GM19395 (cell line): ENCODE results near the gene PDGFA.

Source experiments
- ATAC-seq: cut with Tn5 transposase; IDR thresholded peaks from one replicate; pipeline ENCODE4 v1.9.1; 2021; ENCODE audit warnings: mild to moderate bottlenecking, moderate library complexity; ENCODE audit not compliant: unreplicated experiment

The PDGFA gene

GRCh38 chr7:519484-520390 is at the start of gene PDGFA:
Gene PDGFA (minus strand): TSS chr7:519846. CDS start chr7:519001, 845 bp downstream.
- ATAC-seq, result no peak

DNA sequence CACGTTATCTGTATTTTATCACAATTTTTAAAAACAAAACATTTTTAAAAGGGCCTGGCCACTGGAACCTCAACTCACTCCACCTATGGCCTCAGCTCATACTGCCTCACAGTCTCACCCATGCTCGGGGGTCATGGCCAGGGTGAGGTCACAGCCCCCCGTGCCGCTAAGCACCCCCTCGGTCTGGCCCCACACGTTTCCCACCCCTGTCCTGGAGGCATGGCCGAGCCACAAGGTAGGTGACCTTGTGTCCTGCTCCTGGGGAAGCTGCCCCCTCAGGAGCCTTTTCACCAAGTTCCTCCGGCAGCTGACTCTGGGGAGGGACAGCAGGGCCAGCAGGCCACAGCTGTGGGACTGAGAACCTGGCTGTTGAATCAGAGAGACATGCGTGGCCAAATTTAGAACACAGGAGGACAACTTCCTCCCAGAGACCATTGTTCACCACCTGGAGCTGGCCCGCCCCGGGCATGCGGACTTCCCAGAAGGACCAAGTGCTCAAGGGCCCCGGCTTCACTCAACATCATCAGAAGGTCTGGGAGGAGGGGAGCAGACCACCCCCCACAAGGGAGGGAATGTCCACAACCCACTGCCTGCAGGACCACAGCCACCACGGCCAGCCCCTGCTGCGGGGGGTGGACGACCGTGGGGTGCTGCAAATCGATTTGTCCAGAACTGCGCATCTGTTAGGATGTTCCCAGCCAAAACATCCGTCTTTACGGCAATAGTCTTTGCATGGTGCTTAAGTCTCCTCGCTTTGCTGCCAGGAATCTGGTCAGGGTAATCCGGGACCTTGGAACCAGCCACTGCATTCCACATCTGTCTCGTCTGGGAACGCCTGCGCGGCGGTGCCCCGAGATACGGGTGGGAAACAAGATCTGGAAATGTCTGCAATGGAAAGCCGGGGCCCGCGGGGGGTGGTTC is 48.6 kb upstream of the PDGFA start:
- no peak for ATAC-seq

DNA sequence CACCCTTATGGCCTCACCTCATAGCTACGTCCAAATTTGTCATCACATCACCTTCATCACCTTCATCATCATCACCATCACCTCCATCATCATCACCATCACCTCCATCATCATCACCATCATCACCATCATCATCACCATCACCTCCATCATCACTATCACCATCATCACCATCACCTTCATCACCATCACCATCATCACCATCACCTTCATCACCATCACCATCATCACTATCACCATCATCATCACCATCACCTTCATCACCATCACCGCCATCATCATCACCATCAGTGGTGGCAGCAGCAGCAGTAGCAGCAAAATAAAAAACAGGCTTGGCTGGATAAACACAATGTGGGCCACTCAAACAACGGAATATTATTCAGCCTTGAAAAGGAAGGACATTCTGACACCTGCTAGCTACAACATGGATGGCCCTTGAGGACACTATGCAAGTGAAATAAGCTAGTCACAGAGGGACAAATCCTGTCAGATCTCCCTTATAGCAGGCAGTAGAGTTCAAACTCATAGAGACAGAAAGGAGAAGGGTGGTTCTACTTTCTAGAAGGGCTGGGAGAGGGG is 47.7 kb upstream of the PDGFA start:
- ATAC-seq, result no peak

DNA sequence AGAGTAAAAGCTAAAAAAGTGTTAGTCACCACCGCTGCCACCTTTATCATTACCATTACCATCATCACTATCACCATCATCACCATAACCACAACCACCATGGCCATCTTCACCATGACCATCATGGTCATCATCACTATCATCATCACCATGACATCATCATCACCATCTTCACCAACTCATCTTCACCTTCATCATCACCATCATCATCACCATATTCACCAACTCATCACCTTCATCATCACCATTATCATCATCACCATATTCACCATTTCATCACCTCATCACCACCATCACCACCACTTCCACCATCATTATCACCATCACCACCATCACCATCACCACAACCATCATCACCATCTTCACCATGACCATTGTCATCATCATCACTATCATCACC is 46.5 kb upstream of the PDGFA start:
- ATAC-seq, result no peak

DNA sequence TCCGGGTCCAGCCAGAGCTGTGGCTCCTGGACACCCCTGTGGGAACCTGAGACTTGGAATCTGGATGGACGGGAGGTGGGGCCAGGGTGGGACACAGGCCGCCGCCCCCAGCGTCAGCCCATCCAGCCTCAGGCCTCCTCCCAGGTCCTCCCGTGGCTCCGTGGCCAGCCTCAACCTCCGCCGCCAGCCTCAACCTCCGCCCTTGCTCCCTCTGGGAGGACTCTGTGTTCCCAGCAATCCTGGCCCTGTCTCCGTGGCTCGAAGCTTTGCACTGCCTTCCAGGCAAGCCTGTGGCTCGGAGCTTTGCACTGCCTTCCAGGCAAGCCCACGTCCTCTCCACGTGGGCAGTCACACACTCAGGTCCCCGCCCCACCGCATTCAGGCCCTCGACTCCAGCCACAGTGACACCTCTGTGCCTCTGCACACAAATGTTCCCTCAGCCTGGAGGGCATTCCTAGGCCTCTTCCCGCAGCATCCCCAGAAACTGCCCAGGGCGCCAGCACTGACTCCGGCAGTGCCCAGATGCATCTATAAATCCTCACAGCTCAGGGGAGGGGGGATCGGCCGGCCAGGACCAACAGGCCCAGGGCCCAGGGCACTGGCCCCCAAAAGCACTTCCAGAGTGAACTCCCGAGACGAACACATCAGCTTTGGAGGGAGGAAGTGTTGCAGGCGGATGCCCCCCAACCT is 44.7 kb upstream of the PDGFA start:
- ATAC-seq, result no peak

- no peak for ATAC-seq
These were observed 44.1 kb upstream of the PDGFA start for GRCh38 chr7:563629-564170.

- ATAC-seq, result no peak
These were observed 43.4 kb upstream of the PDGFA start for GRCh38 chr7:562789-563628.

- ATAC-seq, result no peak
These were observed 42.7 kb upstream of the PDGFA start for GRCh38 chr7:562374-562675.

DNA sequence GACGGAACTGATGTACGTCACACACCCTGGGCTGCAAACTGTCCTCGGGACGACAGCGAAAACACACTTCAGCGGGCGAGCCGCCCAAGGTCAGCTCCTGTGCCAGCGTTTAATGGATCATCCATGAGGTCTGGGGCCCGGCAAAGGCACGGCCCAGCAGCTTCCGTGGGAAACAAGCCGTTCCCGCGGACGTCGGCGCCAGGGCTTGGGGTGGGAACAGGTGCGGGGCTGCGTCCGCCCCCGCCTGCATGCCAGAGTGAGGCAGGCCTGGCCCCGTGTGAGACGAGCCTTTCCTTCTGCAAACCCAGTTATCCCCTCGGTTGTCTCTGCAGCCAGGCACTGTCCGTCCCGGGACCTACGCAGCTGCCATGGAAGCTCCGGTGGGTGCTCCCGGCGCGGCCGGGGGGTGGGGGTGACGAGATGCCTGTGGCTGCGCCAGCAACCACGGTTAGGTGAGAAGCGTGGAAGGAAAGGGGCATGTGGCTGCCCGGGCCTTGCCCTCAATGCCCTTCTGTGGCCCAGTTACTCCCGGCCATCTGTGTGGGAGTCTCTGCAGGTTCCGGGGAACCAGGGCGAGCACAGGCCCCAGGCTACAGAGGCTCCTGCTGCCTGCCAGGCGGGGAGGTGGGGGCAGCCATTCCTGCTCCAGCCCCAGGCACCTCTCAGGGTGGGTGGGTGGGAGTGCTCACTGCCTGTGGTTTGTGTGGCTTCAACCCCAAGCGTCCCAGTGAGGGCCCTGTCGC is 42.2 kb upstream of the PDGFA start:
- no peak for ATAC-seq

DNA sequence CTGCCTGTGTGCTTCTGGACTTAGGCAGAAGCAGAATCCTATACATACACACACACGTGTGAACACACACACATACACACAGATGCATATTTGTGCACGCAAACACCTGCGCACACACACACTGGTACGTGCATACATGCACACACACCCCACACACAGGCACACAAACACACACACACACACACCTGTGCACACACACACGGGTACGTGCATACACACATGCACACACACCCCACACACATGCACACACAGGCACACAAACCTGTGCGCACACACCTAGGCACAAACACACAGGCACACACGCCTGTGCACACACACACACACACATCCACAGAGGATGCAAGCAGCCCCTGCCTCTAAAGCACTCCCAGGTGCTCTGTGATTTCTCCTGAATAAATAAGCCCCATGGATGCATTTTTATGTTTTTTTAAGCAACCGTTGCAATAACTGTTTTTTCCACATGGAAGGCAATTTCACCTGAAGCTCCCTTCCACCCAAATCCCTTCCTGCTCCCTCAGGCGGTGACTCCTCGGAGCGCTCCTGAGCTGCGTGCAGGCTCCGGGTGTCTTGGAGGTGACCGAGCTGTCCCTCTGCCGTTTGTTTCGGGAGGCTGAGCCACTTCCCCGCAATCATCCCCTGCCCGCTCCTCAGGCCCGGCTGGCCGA is 41.5 kb upstream of the PDGFA start:
- ATAC-seq, result no peak

DNA sequence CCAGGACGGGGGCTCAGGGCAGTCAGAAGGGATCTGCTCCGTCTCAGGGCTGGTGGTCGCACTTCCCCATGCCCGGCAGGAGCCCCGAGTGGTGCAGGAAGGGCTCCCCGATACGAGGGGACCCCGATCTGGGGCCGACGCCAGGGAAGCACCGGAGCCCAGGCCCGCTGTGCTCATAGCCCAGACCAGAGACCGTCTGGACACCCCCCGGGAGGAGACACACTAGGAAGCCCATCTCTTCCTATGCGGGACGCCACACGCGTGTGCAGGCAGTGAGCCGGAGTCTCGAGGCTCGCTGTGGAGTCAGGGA is 39.7 kb upstream of the PDGFA start:
- no peak for ATAC-seq

DNA sequence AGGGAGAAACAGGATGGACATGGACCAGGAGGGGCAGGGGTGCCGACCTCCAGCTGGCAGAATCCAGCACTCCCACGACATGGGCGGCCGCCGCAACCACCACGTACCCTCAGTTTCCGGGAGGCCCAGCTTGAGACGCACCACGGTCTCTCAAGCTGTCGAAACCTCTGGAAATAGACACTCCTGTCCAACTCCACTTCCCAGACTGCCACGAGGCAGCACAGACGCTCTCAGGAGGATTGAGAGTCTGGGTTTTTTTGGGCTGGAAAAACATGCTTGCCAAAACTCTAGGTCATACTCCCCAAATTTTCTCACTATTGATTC is 37.9 kb upstream of the PDGFA start:
- ATAC-seq, result no peak

GRCh38 chr7:556837-557557 is 37.4 kb upstream of the PDGFA start:
- ATAC-seq, result no peak

- ATAC-seq, result no peak
These were observed 36.7 kb upstream of the PDGFA start for GRCh38 chr7:556291-556826.

DNA sequence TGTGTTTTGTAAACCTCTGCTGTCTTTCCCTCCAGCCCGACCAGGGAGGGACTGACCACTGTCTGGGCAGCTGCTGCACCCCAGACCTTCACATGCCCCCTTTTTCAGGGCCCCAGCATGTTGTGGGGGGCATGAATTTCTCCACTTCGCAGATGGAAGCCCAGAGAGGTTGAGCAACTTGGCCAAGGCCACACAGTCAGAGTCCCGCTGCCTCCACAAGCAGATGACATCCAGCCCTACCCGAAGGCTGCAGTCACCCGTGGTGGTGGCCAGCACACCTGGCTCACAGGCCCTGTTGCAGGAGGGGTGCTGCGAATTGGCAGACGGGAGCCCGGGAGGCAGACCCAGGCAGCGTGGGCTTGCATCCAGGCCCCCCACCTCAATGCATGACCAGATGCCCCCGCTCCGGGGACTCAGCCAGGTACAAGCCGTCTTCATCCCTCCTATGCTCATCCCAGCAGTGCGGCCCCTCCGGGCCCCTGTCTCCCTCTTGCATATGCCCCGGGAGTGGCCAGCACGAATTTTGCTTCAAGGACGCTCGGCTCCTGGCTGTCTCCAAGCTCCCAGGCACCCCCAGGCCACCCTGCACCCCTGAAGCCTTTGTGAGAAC is 36.0 kb upstream of the PDGFA start:
- no peak for ATAC-seq

DNA sequence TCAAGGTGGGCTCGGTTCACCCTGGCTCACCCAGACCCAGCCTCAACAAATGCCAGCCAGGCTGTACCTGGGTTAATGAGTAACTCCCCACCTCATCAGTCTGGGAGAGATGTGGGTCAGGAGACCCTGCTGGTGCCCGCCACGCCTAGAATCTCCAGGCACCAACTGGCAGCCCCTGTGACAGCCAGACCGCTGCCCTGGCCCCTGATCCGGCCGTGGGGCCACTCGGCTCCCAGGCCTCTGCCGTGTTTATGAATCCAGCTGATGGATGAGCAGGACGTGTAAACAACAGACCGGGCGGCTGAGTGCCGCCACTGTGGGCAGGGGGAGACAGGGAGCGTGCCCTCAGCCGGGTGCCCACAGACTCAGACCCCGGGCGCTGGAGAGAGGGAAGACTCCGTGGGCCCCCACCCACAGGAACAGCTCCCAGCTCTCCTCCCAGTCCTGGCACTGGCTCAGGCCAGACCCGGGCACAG is 34.0 kb upstream of the PDGFA start:
- ATAC-seq, result no peak

GRCh38 chr7:552868-553635 is 33.4 kb upstream of the PDGFA start:
- no peak for ATAC-seq
